Naive thymus-derived CD4-positive, alpha-beta T cell (primary cell): ENCODE measurements around the gene ANHX. TPM values are rescaled to one million over a fixed set of nuclear protein-coding genes. Genes with fewer than 3 reads are reported as not detected.
A peak's percentile ranks its signal among the peaks of the same experiment; 100 is the strongest.
"Not testable (repeated sequence)": the region's sequence is repeated elsewhere in the genome, so short reads cannot be mapped to it uniquely, and the experiment has no call there.

Source experiments
- ATAC-seq: fragments of 150-1000 bp; cut with Tn5 transposase; 2 replicates; pipeline ENCODE4 v1.10.0; 2021; ENCODE audit warnings: mild to moderate bottlenecking, moderate library complexity
- CTCF ChIA-PET: fragments of 350-600 bp; sonication (Branson Sonifier 250); formaldehyde crosslinking; loops from one replicate; lab custom pipeline; 2021; ENCODE audit warnings: antibody characterized with exemption; lab: Charles Lee
- POLR2A ChIA-PET: fragments of 350-600 bp; sonication (Branson Sonifier 250); formaldehyde crosslinking; loops from one replicate; lab custom pipeline; 2021; ENCODE audit warnings: antibody characterized with exemption, inconsistent platforms; lab: Charles Lee
- DNase-seq, 9 donors: peaks; one replicate each; pipeline versions ENCODE4 v3.0.0 to v3.0.0-alpha.2; 2020 to 2022; ENCODE audit warnings: mixed read lengths in 1 of 9
- H3K27ac ChIP-seq: one replicate; pipeline ENCODE4 v1.7.0; 2013; ENCODE audit warnings: mild to moderate bottlenecking, low read depth, low read length, moderate library complexity
- H3K27me3 ChIP-seq, 2 donors: one replicate each; pipeline ENCODE4 v1.7.0; 2013; ENCODE audit warnings: low read length in 2 of 2, mild to moderate bottlenecking in 2 of 2, moderate library complexity in 2 of 2; ENCODE audit not compliant: control insufficient read depth in 2 of 2, insufficient read depth in 2 of 2
- H3K36me3 ChIP-seq, 3 experiments: 1 replicate in 2 of 3; 2 replicates in 1 of 3; pipeline ENCODE4 v1.7.0; 2013; ENCODE audit warnings: low read length in 3 of 3, mild to moderate bottlenecking in 3 of 3, moderate library complexity in 1 of 3; ENCODE audit not compliant: insufficient read depth in 3 of 3, control insufficient read depth in 2 of 3
- H3K4me1 ChIP-seq, 2 donors: one replicate each; pipeline ENCODE4 v1.7.0; 2013; ENCODE audit warnings: low read length in 2 of 2, mild to moderate bottlenecking in 2 of 2, moderate library complexity in 1 of 2; ENCODE audit not compliant: control insufficient read depth in 2 of 2, insufficient read depth in 2 of 2
- H3K4me3 ChIP-seq: 2 replicates; pipeline ENCODE4 v1.7.0; 2013; ENCODE audit warnings: mild to moderate bottlenecking, low read length
- H3K9me3 ChIP-seq, 3 experiments: 1 replicate in 2 of 3; 2 replicates in 1 of 3; pipeline ENCODE4 v1.7.0; 2013; ENCODE audit warnings: low read length in 3 of 3; ENCODE audit not compliant: control insufficient read depth in 2 of 3
- H3K27ac Mint-ChIP-seq, 9 donors: one replicate each; pipeline ENCODE4 v1.8.0; 2020 to 2022; ENCODE audit warnings: mixed read lengths in 9 of 9, mild to moderate bottlenecking in 8 of 9, moderate library complexity in 5 of 9, inconsistent platforms in 2 of 9
- H3K27me3 Mint-ChIP-seq, 5 donors: one replicate each; pipeline ENCODE4 v1.8.0; 2021 to 2022; ENCODE audit warnings: mixed read lengths in 5 of 5, mild to moderate bottlenecking in 1 of 5
- H3K36me3 Mint-ChIP-seq, 5 donors: one replicate each; pipeline ENCODE4 v1.8.0; 2020 to 2022; ENCODE audit warnings: mixed read lengths in 5 of 5, mild to moderate bottlenecking in 3 of 5, inconsistent platforms in 1 of 5
- H3K4me1 Mint-ChIP-seq, 7 donors: one replicate each; pipeline ENCODE4 v1.8.0; 2020 to 2022; ENCODE audit warnings: mixed read lengths in 7 of 7, mild to moderate bottlenecking in 3 of 7, inconsistent platforms in 1 of 7
- H3K4me3 Mint-ChIP-seq, 10 donors: one replicate each; pipeline ENCODE4 v1.8.0; 2020 to 2022; ENCODE audit warnings: mild to moderate bottlenecking in 10 of 10, mixed read lengths in 10 of 10, moderate library complexity in 6 of 10, inconsistent platforms in 2 of 10
- H3K9me3 Mint-ChIP-seq, 11 donors: one replicate each; pipeline ENCODE4 v1.8.0; 2020 to 2022; ENCODE audit warnings: mixed read lengths in 11 of 11, mild to moderate bottlenecking in 4 of 11, inconsistent platforms in 1 of 11, moderate library complexity in 1 of 11
- intact Hi-C, 2 donors: fragments of 100-400 bp; cut with micrococcal nuclease; formaldehyde crosslinking; loops; one replicate each; pipeline ENCODE4 v1.15.1; 2023
- polyA plus RNA-seq, 2 donors: library from polyadenylated mRNA; unstranded; fragments of 300-500 nt; fragmentation: Illumina TruSeq; gene quantifications; one replicate each; pipeline ENCODE4 v1.2.3, GENCODE V29; 2021
- total RNA-seq, 6 experiments: library from RNA in 5 of 6; stranded (reverse) in 5 of 6; gene quantifications; 1 replicate in 5 of 6; 2 replicates in 1 of 6; pipeline ENCODE4 v1.2.3 and lab custom pipeline; 2021 to 2026

ANHX gene
- total RNA-seq (not detected), polyA plus RNA-seq (not detected), total RNA-seq (lab: John Stamatoyannopoulos, UW) (not detected)

DNA sequence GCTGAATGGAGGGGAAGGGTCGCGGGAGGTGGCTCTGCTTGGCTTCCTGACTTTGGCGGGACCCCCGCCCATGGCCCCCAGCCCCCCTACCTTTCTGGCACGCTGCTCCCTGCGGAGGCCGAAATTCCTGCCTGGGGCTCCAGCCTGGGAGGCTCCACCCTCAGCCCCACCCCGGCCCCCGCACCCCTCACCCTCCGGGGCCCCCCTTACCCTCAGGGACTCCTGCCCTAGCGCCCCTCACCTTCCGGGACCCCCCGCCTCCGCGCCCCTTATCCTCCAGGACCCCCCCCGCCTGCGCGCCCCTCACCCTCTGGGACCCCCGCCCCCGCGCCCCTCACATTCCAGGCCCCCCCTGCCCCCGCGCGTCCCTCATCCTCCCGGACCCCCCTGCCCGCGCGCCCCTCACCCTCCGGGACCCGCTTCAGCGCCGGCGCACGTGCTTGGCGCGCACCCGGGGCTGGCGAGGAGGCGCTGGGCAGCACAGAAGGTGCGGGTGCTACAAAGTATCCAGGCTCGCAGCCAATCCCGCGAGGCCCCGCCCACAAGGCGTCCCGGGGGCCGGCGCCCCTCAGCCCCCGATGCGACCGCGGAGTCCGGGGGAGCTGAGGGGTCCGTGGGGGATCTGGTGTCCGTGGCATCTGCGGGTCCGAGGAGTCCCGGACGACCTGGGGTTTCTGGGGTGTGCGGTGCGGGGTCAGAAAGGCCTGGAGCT is at the start of gene ANHX:
Gene ANHX (minus strand): TSS at position 477 of the 712 bp plus-strand sequence. CDS start 1,521 bp downstream, outside the sequence.
- Mint-ChIP-seq H3K4me3 (no peak within 1 kb of the TSS), H3K9me3 (peaks cover 6 to 60% (median 16%) of the 10 kb centered on the region in 11 donors), H3K4me1 (peaks cover 0 to 4% (median 0%) of the 10 kb centered on the region in 7 donors), H3K36me3 (peaks cover 0 to 18% (median 2%) of the 10 kb centered on the region in 5 donors), H3K27me3 (peaks cover 0 to 21% (median 14%) of the 10 kb centered on the region in 5 donors), H3K27ac (peak within 1 kb of the TSS in 1 of 9 donors; percentile 36)
- Histone ChIP-seq H3K27me3 (no peaks in the 10 kb centered on the region), H3K9me3 (no peaks in the 10 kb centered on the region), H3K27ac (no peak within 1 kb of the TSS), H3K36me3 (no peaks in the 10 kb centered on the region), H3K4me3 (no peak within 1 kb of the TSS), H3K4me1 (no peaks in the 10 kb centered on the region)
- ChIA-PET CTCF (no interaction called here), POLR2A (no interaction called here)
- intact Hi-C loops = no loop called here
- ATAC-seq (no peak), DNase-seq (no peak)

DNA sequence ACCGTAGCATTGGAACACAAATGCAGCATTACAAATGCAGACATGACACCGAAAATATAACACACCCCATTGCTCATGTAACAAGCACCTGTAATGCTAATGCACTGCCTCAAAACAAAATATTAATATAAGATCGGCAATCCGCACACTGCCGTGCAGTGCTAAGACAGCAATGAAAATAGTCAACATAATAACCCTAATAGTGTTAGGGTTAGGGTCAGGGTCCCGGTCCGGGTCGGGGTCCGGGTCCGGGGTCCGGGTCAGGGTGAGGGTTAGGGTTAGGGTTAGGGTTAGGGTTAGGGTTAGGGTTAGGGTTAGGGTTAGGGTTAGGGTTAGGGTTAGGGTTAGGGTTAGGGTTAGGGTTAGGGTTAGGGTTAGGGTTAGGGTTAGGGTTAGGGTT is 29.0 kb upstream of the ANHX start:
- H3K27ac Mint-ChIP-seq, H3K4me3 Mint-ChIP-seq, H3K36me3 ChIP-seq, CTCF ChIA-PET, POLR2A ChIA-PET, H3K4me3 ChIP-seq, H3K27me3 ChIP-seq, H3K27ac ChIP-seq, H3K4me1 Mint-ChIP-seq, H3K27me3 Mint-ChIP-seq, H3K9me3 ChIP-seq, DNase-seq, H3K36me3 Mint-ChIP-seq, H3K4me1 ChIP-seq, H3K9me3 Mint-ChIP-seq, ATAC-seq, intact Hi-C loops: not testable (repeated sequence)

DNA sequence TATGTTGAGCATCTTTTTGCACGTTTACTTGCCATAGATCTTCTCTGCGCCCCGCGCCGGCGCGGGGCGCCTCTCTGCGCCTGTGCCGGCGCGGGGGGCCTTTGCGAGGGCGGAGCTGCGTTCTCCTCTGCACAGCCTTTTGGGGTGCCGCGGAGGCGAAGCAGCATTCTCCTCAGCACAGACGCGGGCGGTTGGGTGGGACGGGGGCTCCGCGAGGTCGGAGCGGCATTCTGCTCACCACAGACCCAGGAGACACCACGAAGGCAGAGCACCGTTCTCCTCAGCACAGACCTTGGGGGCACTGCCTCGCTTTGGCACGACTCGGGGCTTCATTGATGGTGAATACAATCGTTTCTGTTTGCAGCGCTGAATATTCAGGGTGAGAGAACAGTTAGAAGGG is 28.5 kb upstream of the ANHX start:
- peaks cover 0 to 6% (median 2%) of the 10 kb centered on the region in 11 donors for H3K9me3 Mint-ChIP-seq
- ChIA-PET CTCF (no interaction called here), POLR2A (no interaction called here)
- Histone ChIP-seq H3K4me3 (no peak overlapping the region), H3K4me1 (no peaks in the 10 kb centered on the region), H3K27ac (no peak overlapping the region), H3K27me3 (no peaks in the 10 kb centered on the region), H3K9me3 (no peaks in the 10 kb centered on the region), H3K36me3 (no peaks in the 10 kb centered on the region)
- DNase-seq (no peak), ATAC-seq (no peak)
- no peaks in the 10 kb centered on the region for H3K27me3 Mint-ChIP-seq
- H3K4me3 Mint-ChIP-seq = no peak overlapping the region
- no peaks in the 10 kb centered on the region for H3K36me3 Mint-ChIP-seq
- intact Hi-C loops = no loop called here
- H3K4me1 Mint-ChIP-seq = no peaks in the 10 kb centered on the region
- H3K27ac Mint-ChIP-seq = no peak overlapping the region

DNA sequence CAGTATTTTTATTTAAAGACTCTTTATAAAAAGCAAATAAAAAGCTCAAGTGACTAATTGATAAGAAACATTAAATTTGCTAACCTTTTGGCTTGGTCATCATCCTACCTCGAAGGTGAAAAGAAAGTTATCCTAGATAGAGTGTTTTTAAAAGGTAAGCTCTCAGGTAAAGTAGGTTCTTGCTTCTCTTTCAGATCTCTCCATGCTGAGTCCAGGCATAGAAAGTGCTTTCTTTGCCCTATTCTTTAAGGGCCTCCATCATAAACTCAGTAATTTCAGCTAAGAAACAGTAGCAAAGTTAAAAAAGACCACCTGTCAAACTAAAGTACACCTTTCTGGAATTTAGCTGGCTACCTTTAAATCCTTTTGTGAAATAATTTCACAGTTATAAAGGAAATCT is 20.6 kb upstream of the ANHX start:
- no peak overlapping the region for H3K27ac ChIP-seq
- H3K4me3 Mint-ChIP-seq = no peak overlapping the region
- H3K4me1 Mint-ChIP-seq = peaks cover 0 to 1% (median 0%) of the 10 kb centered on the region in 7 donors
- no peak overlapping the region for H3K27ac Mint-ChIP-seq
- H3K9me3 ChIP-seq = no peaks in the 10 kb centered on the region
- H3K4me1 ChIP-seq = no peaks in the 10 kb centered on the region
- H3K9me3 Mint-ChIP-seq = peaks cover 0 to 41% (median 27%) of the 10 kb centered on the region in 11 donors
- H3K36me3 ChIP-seq = no peaks in the 10 kb centered on the region
- DNase-seq = no peak
- peaks cover 0 to 15% (median 4%) of the 10 kb centered on the region in 5 donors for H3K27me3 Mint-ChIP-seq
- no peak overlapping the region for H3K4me3 ChIP-seq
- peaks cover 0 to 14% (median 0%) of the 10 kb centered on the region in 5 donors for H3K36me3 Mint-ChIP-seq
- ChIA-PET CTCF (interaction anchor here (0.6 kb wide), 1 partner anchor 52 kb away, joined by 3 read pairs; no protein-coding TSS in a partner anchor), POLR2A (no interaction called here)
- ATAC-seq = no peak
- intact Hi-C loops = no loop called here
- H3K27me3 ChIP-seq = no peaks in the 10 kb centered on the region

DNA sequence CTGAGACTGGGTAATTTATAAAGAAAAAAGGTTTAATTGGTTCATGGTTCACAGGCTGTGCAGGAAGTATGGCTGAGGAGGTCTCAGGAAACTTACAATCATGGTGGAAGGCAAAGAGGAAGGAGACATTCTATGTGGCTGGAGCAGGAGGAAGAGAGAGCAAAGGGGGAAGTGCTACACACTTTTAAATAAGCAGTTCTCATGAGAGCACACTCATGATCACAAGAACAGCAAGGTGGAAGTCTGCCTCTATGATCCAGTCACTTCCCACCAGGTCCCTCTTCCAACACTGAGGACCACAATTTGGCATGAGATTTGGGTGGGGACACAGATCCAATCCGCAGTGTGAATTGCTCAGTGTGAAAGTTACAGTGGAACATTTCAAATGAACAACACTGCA is 20.2 kb upstream of the ANHX start:
- DNase-seq, POLR2A ChIA-PET, H3K4me1 Mint-ChIP-seq, H3K27ac ChIP-seq, ATAC-seq, H3K4me3 ChIP-seq, H3K36me3 ChIP-seq, H3K4me1 ChIP-seq, H3K27me3 ChIP-seq, H3K27ac Mint-ChIP-seq, intact Hi-C loops, H3K9me3 ChIP-seq, H3K4me3 Mint-ChIP-seq: not testable (repeated sequence)
- Mint-ChIP-seq H3K9me3 (peaks cover 0 to 41% (median 27%) of the 10 kb centered on the region in 11 donors), H3K36me3 (peaks cover 0 to 14% (median 0%) of the 10 kb centered on the region in 5 donors), H3K27me3 (peaks cover 0 to 15% (median 4%) of the 10 kb centered on the region in 5 donors)
- CTCF ChIA-PET = interaction anchor here (0.6 kb wide), 1 partner anchor 52 kb away, joined by 3 read pairs; no protein-coding TSS in a partner anchor

DNA sequence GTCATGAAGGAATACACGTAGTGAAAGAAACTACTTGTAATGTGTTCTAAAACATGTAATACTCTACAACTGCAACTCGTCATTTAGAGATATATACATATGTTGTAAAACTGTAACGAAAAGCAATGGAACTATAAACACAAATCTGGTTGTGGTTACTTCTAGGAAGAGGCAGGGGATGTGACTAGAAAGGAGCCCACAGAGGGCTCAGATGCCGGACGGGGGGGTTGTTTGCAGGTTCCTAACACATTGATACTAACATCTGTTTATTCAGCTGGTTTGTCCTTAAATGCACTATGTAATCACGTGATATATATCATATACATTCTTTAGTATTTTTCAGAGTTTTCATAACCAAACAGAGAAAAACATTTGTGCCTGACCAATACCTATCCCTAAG is 16.1 kb upstream of the ANHX start:
- H3K4me1 ChIP-seq = no peaks in the 10 kb centered on the region
- intact Hi-C loops = no loop called here
- no peaks in the 10 kb centered on the region for H3K27me3 ChIP-seq
- ChIA-PET POLR2A (no interaction called here), CTCF (no interaction called here)
- DNase-seq (no peak), ATAC-seq (no peak)
- H3K27ac ChIP-seq = no peak overlapping the region
- Mint-ChIP-seq H3K36me3 (peaks cover 0 to 14% (median 6%) of the 10 kb centered on the region in 5 donors), H3K9me3 (peaks cover 7 to 61% (median 42%) of the 10 kb centered on the region in 11 donors), H3K27ac (no peak overlapping the region), H3K4me1 (peaks cover 0 to 1% (median 0%) of the 10 kb centered on the region in 7 donors), H3K27me3 (peaks cover 0 to 15% (median 12%) of the 10 kb centered on the region in 5 donors), H3K4me3 (no peak overlapping the region)
- no peaks in the 10 kb centered on the region for H3K9me3 ChIP-seq
- H3K4me3 ChIP-seq = no peak overlapping the region
- no peaks in the 10 kb centered on the region for H3K36me3 ChIP-seq
